Spleen (tissue), 11 donors: ENCODE results near the gene GRIP1. TPM values are rescaled to one million over a fixed set of nuclear protein-coding genes. Genes with fewer than 3 reads are reported as not detected.

ENCODE experiments used
- DNase-seq: peaks from one replicate; pipeline ENCODE4 v3.0.0-alpha.2; 2020
- H3K27ac ChIP-seq, 8 donors: fragments of 200-600 bp; sonication (generic) in 7 of 8; 1 replicate in 4 of 8; 2 replicates in 4 of 8; pipeline versions ENCODE4 v1.5.0 to v1.8.0; 2016 to 2021; ENCODE audit warnings: inconsistent platforms in 4 of 8, mild to moderate bottlenecking in 4 of 8, moderate library complexity in 1 of 8
- H3K27me3 ChIP-seq, 7 donors: fragments of 200-600 bp; sonication (generic) in 6 of 7; replicated peaks in 1 of 7; 1 replicate in 4 of 7; 2 replicates in 3 of 7; pipeline versions ENCODE4 v1.5.0 to v1.8.0; 2016 to 2021; ENCODE audit warnings: inconsistent platforms in 3 of 7, mild to moderate bottlenecking in 1 of 7
- H3K36me3 ChIP-seq, 6 donors: fragments of 200-600 bp; sonication (generic) in 5 of 6; 1 replicate in 4 of 6; 2 replicates in 2 of 6; pipeline versions ENCODE4 v1.5.0 to v1.8.0; 2016 to 2021; ENCODE audit warnings: inconsistent platforms in 2 of 6
- H3K4me1 ChIP-seq, 6 donors: fragments of 200-600 bp; sonication (generic) in 5 of 6; 1 replicate in 3 of 6; 2 replicates in 3 of 6; pipeline versions ENCODE4 v1.5.0 to v1.8.0; 2016 to 2021; ENCODE audit warnings: inconsistent platforms in 3 of 6
- H3K4me3 ChIP-seq, 8 donors: fragments of 200-600 bp; sonication (generic) in 7 of 8; 1 replicate in 4 of 8; 2 replicates in 4 of 8; pipeline versions ENCODE4 v1.5.0 to v1.8.0; 2016 to 2021; ENCODE audit warnings: inconsistent platforms in 4 of 8, mild to moderate bottlenecking in 4 of 8, moderate library complexity in 2 of 8
- H3K9me3 ChIP-seq, 8 donors: fragments of 200-600 bp; sonication (generic) in 7 of 8; 1 replicate in 4 of 8; 2 replicates in 4 of 8; pipeline versions ENCODE4 v1.5.0 to v1.8.0; 2016 to 2021; ENCODE audit warnings: inconsistent platforms in 4 of 8
- POLR2A ChIP-seq, 3 donors: fragments of 450-650 bp; IDR thresholded peaks; one replicate each; pipeline ENCODE4 v1.5.1; 2017; ENCODE audit warnings: antibody characterized with exemption in 3 of 3, mild to moderate bottlenecking in 1 of 3
- POLR2AphosphoS5 ChIP-seq, 3 donors: sonication (generic); formaldehyde crosslinking; IDR thresholded peaks; one replicate each; pipeline ENCODE4 v1.5.1; 2017; ENCODE audit warnings: antibody characterized with exemption in 3 of 3
- WGBS, 5 donors: extraction: QIAGEN DNeasy Blood & Tissue Kit in 3 of 5; methylation state at CpG; one replicate each; pipeline versions ENCODE4 v1.1.5 to v1.1.7; 2013 to 2018; 5-methylcytosine and 5-hydroxymethylcytosine counted together
- intact Hi-C: fragments of 100-400 bp; cut with DNase I; formaldehyde crosslinking; loops from one replicate; pipeline ENCODE4 v1.15.0; 2023; ENCODE audit warnings: low total_unique reads
- polyA plus RNA-seq, 3 donors: library from polyadenylated mRNA; stranded (reverse); fragments of 200-250 nt; gene quantifications; one replicate each; pipeline ENCODE4 v1.2.1, GENCODE V29; 2013
- total RNA-seq, 7 donors: library from RNA; depleted of rRNA in 3 of 7; stranded (reverse); fragments of >200 nt in 3 of 7; fragmentation: NEBNext Ultra II Directional in 4 of 7; extraction: Animal tissue kit (Norgen Biotek cat#: 25700) in 4 of 7; gene quantifications; one replicate each; pipeline versions ENCODE4 v1.1.0 to v1.2.1, GENCODE V29; 2016 to 2021
- TF ChIP-seq, protein P1 (sequence below), 11 experiments: fragments of 200-600 bp in 7 of 11; fragments of 450-650 bp in 4 of 11; sonication (generic) in 4 of 11; IDR thresholded peaks in 8 of 11; conservative IDR thresholded peaks in 3 of 11; 1 replicate in 7 of 11; 2 replicates in 4 of 11; pipeline versions ENCODE4 v1.4.0 to v1.8.0; 2016 to 2021; ENCODE audit warnings: antibody characterized with exemption in 11 of 11, inconsistent platforms in 4 of 11, mild to moderate bottlenecking in 1 of 11
- donor health status: healthy with polysubstance abuse.
- donor health status: DM: no; HTN: no; CAD: no; lungs with moderate emphysema.
- donor health status: DM: no; HTN: no; CAD: no.
- donor health status: Bipolar disorder and iron deficiency.
- donor health status: healthy.
- donor health status: DM: no; HTN: no; CAD: no.
- donor health status: DM: yes; HTN: yes; CAD: no.

The GRIP1 gene
- total and polyA plus RNA-seq, 10 donors: 0.35 to 15.2 (median 4.8) TPM

DNA sequence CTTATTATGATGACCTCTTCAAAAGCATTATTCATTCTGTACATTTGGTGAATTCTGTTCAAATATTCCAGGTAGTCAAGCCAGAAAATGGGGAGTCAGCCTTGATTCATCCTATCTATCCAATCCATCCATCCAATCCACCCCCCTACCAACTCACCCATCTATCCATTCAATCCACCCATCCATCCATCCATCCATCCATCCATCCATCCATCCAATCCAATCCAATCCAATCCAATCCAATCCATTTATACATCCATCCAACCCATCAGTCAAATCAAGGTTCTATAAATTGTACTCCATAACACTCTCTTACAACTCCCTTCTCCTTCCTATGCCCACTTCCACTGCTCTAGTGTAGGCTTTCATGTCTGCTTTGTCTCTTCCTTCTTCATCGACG lies 35.8 kb upstream of the GRIP1 start:
- no peaks in the 10 kb centered on the region for H3K27me3 ChIP-seq
- 93 to 100% (median 97%) methylated on average over 2 of the region's 2 CpGs for WGBS, 5 donors
- peaks cover 0 to 21% (median 4%) of the 10 kb centered on the region in 6 donors for H3K4me1 ChIP-seq
- TF ChIP-seq, protein P1, sequence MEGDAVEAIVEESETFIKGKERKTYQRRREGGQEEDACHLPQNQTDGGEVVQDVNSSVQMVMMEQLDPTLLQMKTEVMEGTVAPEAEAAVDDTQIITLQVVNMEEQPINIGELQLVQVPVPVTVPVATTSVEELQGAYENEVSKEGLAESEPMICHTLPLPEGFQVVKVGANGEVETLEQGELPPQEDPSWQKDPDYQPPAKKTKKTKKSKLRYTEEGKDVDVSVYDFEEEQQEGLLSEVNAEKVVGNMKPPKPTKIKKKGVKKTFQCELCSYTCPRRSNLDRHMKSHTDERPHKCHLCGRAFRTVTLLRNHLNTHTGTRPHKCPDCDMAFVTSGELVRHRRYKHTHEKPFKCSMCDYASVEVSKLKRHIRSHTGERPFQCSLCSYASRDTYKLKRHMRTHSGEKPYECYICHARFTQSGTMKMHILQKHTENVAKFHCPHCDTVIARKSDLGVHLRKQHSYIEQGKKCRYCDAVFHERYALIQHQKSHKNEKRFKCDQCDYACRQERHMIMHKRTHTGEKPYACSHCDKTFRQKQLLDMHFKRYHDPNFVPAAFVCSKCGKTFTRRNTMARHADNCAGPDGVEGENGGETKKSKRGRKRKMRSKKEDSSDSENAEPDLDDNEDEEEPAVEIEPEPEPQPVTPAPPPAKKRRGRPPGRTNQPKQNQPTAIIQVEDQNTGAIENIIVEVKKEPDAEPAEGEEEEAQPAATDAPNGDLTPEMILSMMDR (IDR thresholded peaks at IDR 0.05 in 8 of 11, conservative IDR thresholded peaks at IDR 0.05 in 3 of 11): no peak
- TF ChIP-seq POLR2AphosphoS5 (IDR thresholded peaks at IDR 0.05): no peak
- no peak for TF ChIP-seq POLR2A (IDR thresholded peaks at IDR 0.05)
- no peaks in the 10 kb centered on the region for H3K36me3 ChIP-seq
- DNase-seq: no peak
- intact Hi-C loops: no loop called here
- no peak overlapping the region for H3K27ac ChIP-seq
- H3K9me3 ChIP-seq: no peaks in the 10 kb centered on the region
- H3K4me3 ChIP-seq: peak overlapping the region in 1 of 8 donors; percentile 44

DNA sequence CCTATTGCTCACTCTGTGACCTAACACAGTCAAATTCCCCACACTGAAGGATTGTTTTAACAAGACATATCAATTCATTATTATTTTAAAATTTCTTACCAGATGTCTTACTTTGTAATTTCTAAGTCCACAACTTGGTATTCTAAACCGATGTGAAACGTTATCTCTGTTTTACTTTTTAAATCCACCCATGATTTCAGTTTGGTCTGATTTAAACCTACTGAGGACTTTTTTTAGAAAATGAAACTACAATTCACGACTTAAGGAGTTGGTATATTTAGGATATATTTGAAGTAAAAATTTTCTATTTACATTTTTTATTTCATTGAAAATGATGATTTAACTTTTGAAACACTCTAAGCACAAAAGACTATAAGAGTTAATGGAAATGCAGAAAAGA lies 35.1 kb upstream of the GRIP1 start:
- H3K9me3 ChIP-seq: no peaks in the 10 kb centered on the region
- H3K4me3 ChIP-seq: peak overlapping the region in 7 of 8 donors; percentile 3 to 44 (median 15)
- TF ChIP-seq POLR2AphosphoS5 (IDR thresholded peaks at IDR 0.05): no peak
- TF ChIP-seq, protein P1 (IDR thresholded peaks at IDR 0.05 in 8 of 11, conservative IDR thresholded peaks at IDR 0.05 in 3 of 11): no peak
- TF ChIP-seq POLR2A (IDR thresholded peaks at IDR 0.05): no peak
- WGBS, 5 donors: 10 to 21% (median 17%) methylated on average over 3 of the region's 3 CpGs
- H3K4me1 ChIP-seq: peaks cover 0 to 28% (median 4%) of the 10 kb centered on the region in 6 donors
- intact Hi-C loops: no loop called here
- H3K36me3 ChIP-seq: no peaks in the 10 kb centered on the region
- DNase-seq: no peak
- H3K27me3 ChIP-seq: no peaks in the 10 kb centered on the region
- H3K27ac ChIP-seq: peak overlapping the region in 5 of 8 donors; percentile 23 to 40 (median 37)

DNA sequence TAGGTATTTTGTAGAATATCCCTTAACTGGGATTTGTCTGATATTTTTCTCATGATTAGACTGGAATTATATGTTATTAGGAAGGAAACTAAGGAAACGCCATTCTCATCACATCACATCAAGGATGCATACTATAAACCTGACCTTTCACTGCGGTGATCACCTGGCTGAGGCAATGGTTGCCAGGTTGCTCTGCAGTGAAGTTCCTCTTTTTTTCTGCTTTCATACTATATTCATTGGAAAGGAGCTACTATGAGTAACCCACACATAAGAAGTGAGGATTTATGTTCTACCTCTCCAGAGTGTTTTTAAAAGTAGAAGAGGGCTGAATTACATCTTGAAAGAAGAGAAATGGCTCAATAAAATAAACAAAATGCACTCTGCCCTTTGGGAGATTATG lies 31.0 kb upstream of the GRIP1 start:
- WGBS, 5 donors: 34 to 61% (median 45%) methylated on average over 2 of the region's 2 CpGs
- intact Hi-C loops: no loop called here
- H3K36me3 ChIP-seq: no peaks in the 10 kb centered on the region
- no peak for DNase-seq
- peaks cover 0 to 34% (median 4%) of the 10 kb centered on the region in 6 donors for H3K4me1 ChIP-seq
- H3K27me3 ChIP-seq: no peaks in the 10 kb centered on the region
- no peak overlapping the region for H3K4me3 ChIP-seq
- TF ChIP-seq, protein P1 (IDR thresholded peaks at IDR 0.05 in 8 of 11, conservative IDR thresholded peaks at IDR 0.05 in 3 of 11): no peak
- no peak overlapping the region for H3K27ac ChIP-seq
- peaks cover 0 to 7% (median 0%) of the 10 kb centered on the region in 8 donors for H3K9me3 ChIP-seq

DNA sequence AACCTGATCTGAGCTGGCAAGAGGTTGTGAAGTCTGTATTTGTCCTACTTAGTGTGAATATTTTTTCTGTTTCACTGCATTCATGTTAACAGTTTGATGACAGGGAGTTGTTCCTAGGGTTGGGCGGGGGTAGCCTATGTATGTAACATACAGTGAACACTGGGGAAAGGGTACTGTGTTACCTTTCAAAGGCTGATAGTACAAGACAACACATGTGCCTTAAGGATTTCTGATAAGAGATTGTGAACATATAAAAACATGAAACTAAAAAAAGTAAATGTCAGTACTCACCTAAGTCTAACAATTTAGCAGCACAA lies 30.5 kb upstream of the GRIP1 start:
- intact Hi-C loops: no loop called here
- no peak for DNase-seq
- no peaks in the 10 kb centered on the region for H3K36me3 ChIP-seq
- TF ChIP-seq, protein P1 (IDR thresholded peaks at IDR 0.05 in 8 of 11, conservative IDR thresholded peaks at IDR 0.05 in 3 of 11): no peak
- TF ChIP-seq POLR2A (IDR thresholded peaks at IDR 0.05) (no peak), POLR2AphosphoS5 (IDR thresholded peaks at IDR 0.05) (no peak)
- H3K4me3 ChIP-seq: no peak overlapping the region
- H3K4me1 ChIP-seq: peaks cover 0 to 30% (median 4%) of the 10 kb centered on the region in 6 donors
- no peak overlapping the region for H3K27ac ChIP-seq
- H3K27me3 ChIP-seq: no peaks in the 10 kb centered on the region
- H3K9me3 ChIP-seq: peaks cover 0 to 7% (median 0%) of the 10 kb centered on the region in 8 donors
- WGBS, 5 donors: 77 to 94% (median 83%) methylated on average over 1 of the region's 1 CpG
